IMR-90 (cell line): ENCODE data around the gene ABHD15. TPM values are rescaled to one million over a fixed set of nuclear protein-coding genes. Genes with fewer than 3 reads are reported as not detected.

Experiments
- ATAC-seq: fragments of 200-7000 bp; cut with Tn5 transposase; 2 replicates; pipeline ENCODE4 v1.9.1; 2020; ENCODE audit warnings: low read depth, mild to moderate bottlenecking, moderate library complexity
- BruUV-seq: library from RNA; stranded (reverse); fragments of 400-500 nt; replicated peaks from 2 replicates; lab custom pipeline; 2021; lab: Mats Ljungman, UMichigan
- CTCF ChIA-PET: fragments of 300-600 bp; formaldehyde crosslinking; extraction: SDS; loops from one replicate; lab custom pipeline; 2021; ENCODE audit warnings: antibody characterized with exemption; lab: Yijun Ruan, JAX
- POLR2A ChIA-PET: fragments of 300-600 bp; sonication (Branson Sonifier 250); formaldehyde crosslinking; loops from one replicate; lab custom pipeline; 2022; ENCODE audit warnings: antibody characterized with exemption; ENCODE audit not compliant: unreplicated experiment; lab: Charles Lee
- DNase-seq: peaks from one replicate; pipeline ENCODE4 v3.0.0; 2013
- H2AFZ ChIP-seq: replicated peaks from 2 replicates; pipeline ENCODE3; 2013; ENCODE audit warnings: low read length, mild to moderate bottlenecking; ENCODE audit not compliant: poor library complexity
- H2AK5ac ChIP-seq: 2 replicates; pipeline ENCODE4 v1.6.1; 2013; ENCODE audit warnings: low read depth, low read length, inconsistent platforms
- H2AK9ac ChIP-seq: replicated peaks from 2 replicates; pipeline ENCODE3; 2013; ENCODE audit warnings: mild to moderate bottlenecking, low read depth, low read length, moderate library complexity; ENCODE audit not compliant: poor library complexity
- H2BK120ac ChIP-seq: 2 replicates; pipeline ENCODE4 v1.6.1; 2013; ENCODE audit warnings: low read depth, low read length, inconsistent platforms
- H2BK15ac ChIP-seq: 3 replicates; pipeline ENCODE4 v1.6.1; 2013; ENCODE audit warnings: low read depth, low read length, inconsistent platforms
- H2BK20ac ChIP-seq: 2 replicates; pipeline ENCODE4 v1.6.1; 2013; ENCODE audit warnings: low read depth, mild to moderate bottlenecking, inconsistent platforms, low read length, moderate library complexity
- H2BK5ac ChIP-seq: 2 replicates; pipeline ENCODE4 v1.6.1; 2013; ENCODE audit warnings: mild to moderate bottlenecking, low read depth, low read length, inconsistent platforms; ENCODE audit not compliant: poor library complexity, severe bottlenecking
- H3K14ac ChIP-seq: replicated peaks from 2 replicates; pipeline ENCODE4 v1.6.1; 2013; ENCODE audit warnings: low read depth, low read length, inconsistent platforms
- H3K18ac ChIP-seq: 2 replicates; pipeline ENCODE4 v1.6.1; 2013; ENCODE audit warnings: low read depth, low read length, control low read depth
- H3K23ac ChIP-seq: 2 replicates; pipeline ENCODE4 v1.6.1; 2013; ENCODE audit warnings: low read depth, low read length, inconsistent platforms
- H3K27ac ChIP-seq: 2 replicates; pipeline ENCODE4 v1.5.1; 2013; ENCODE audit warnings: mild to moderate bottlenecking, control low read depth, low read length; ENCODE audit not compliant: insufficient read depth
- H3K27me3 ChIP-seq: 2 replicates; pipeline ENCODE4 v1.6.1; 2013; ENCODE audit warnings: low read length; ENCODE audit not compliant: control insufficient read depth, insufficient read depth
- H3K36me3 ChIP-seq: 2 replicates; pipeline ENCODE4 v1.6.1; 2013; ENCODE audit warnings: low read length, mixed read lengths; ENCODE audit not compliant: control insufficient read depth, insufficient read depth
- H3K4ac ChIP-seq: 2 replicates; pipeline ENCODE4 v1.6.1; 2013; ENCODE audit warnings: low read depth, low read length, inconsistent platforms
- H3K4me1 ChIP-seq: 2 replicates; pipeline ENCODE4 v1.6.1; 2013; ENCODE audit warnings: low read length, mixed read lengths; ENCODE audit not compliant: control insufficient read depth, insufficient read depth
- H3K4me2 ChIP-seq: 2 replicates; pipeline ENCODE4 v1.6.1; 2013; ENCODE audit warnings: low read depth, mild to moderate bottlenecking, control low read depth, low read length, moderate library complexity
- H3K4me3 ChIP-seq: 2 replicates; pipeline ENCODE4 v1.5.1; 2013; ENCODE audit warnings: low read depth, mild to moderate bottlenecking, control low read depth, low read length, moderate library complexity; ENCODE audit not compliant: insufficient read depth
- H3K56ac ChIP-seq: 2 replicates; pipeline ENCODE4 v1.6.1; 2013; ENCODE audit warnings: low read length, inconsistent platforms; ENCODE audit not compliant: insufficient read depth; ENCODE audit errors: extremely low read depth
- H3K79me1 ChIP-seq, 2 experiments: 2 replicates each; pipeline ENCODE4 v1.6.1; 2013; ENCODE audit warnings: low read length in 2 of 2, inconsistent platforms in 1 of 2, low read depth in 1 of 2
- H3K9ac ChIP-seq: 2 replicates; pipeline ENCODE4 v1.6.1; 2013; ENCODE audit warnings: low read depth, low read length, control low read depth
- H3K9me1 ChIP-seq: 2 replicates; pipeline ENCODE4 v1.6.1; 2013; ENCODE audit warnings: low read length, inconsistent platforms; ENCODE audit not compliant: insufficient read depth
- H3K9me3 ChIP-seq: 2 replicates; pipeline ENCODE4 v1.6.1; 2013; ENCODE audit warnings: low read length; ENCODE audit not compliant: control insufficient read depth, insufficient read depth
- H4K20me1 ChIP-seq: 2 replicates; pipeline ENCODE4 v1.6.1; 2013; ENCODE audit warnings: low read length, inconsistent platforms; ENCODE audit not compliant: insufficient read depth
- H4K5ac ChIP-seq: 2 replicates; pipeline ENCODE4 v1.6.1; 2013; ENCODE audit warnings: mild to moderate bottlenecking, low read depth, low read length, control low read depth
- H4K8ac ChIP-seq, 2 experiments: 2 replicates each; pipeline ENCODE4 v1.6.1; 2013; ENCODE audit warnings: low read depth in 2 of 2, low read length in 2 of 2, control low read depth in 1 of 2, inconsistent platforms in 1 of 2
- H4K91ac ChIP-seq: 2 replicates; pipeline ENCODE4 v1.6.1; 2013; ENCODE audit warnings: low read depth, low read length, inconsistent platforms; ENCODE audit not compliant: insufficient read depth
- BHLHE40 ChIP-seq: fragments of 150-350 bp; IDR thresholded peaks from 2 replicates; pipeline ENCODE4 v1.6.1; 2016; ENCODE audit warnings: mild to moderate bottlenecking, low read depth, low read length
- CHD1 ChIP-seq: IDR thresholded peaks from 2 replicates; pipeline ENCODE4 v1.6.1; 2012; ENCODE audit warnings: low read depth, low read length, improper control_type of control experiment
- MXI1 ChIP-seq: IDR thresholded peaks from 2 replicates; pipeline ENCODE4 v1.6.1; 2012; ENCODE audit warnings: low read depth, mild to moderate bottlenecking, low read length, moderate library complexity, borderline replicate concordance
- NFE2L2 ChIP-seq: fragments of 150-350 bp; IDR thresholded peaks from 2 replicates; pipeline ENCODE4 v1.6.1; 2016; ENCODE audit warnings: low read depth, mild to moderate bottlenecking, low read length
- POLR2A ChIP-seq: IDR thresholded peaks from 2 replicates; pipeline ENCODE4 v1.6.1; 2012; ENCODE audit warnings: mild to moderate bottlenecking, low read depth, low read length
- WGBS, 2 experiments: methylation state at CpG; one replicate each; pipeline versions ENCODE4 v1.1.5 to v1.1.7; 2013; ENCODE audit warnings: missing lambda C conversion rate in 2 of 2; ENCODE audit not compliant: insufficient read length in 1 of 2; ENCODE audit errors: extremely low coverage in 2 of 2; 5-methylcytosine and 5-hydroxymethylcytosine counted together
- dilution Hi-C: fragments of 300-500 bp; cut with HindIII; formaldehyde crosslinking; loops from one replicate; pipeline ENCODE4 v1.14.3; 2018; ENCODE audit warnings: low sequenced_read_pairs; ENCODE audit not compliant: unreplicated experiment
- in situ Hi-C: fragments of 300-500 bp; cut with MboI; formaldehyde crosslinking; loops from 3 replicates; pipeline ENCODE4 v1.14.3; 2019; ENCODE audit warnings: low sequenced_read_pairs, inconsistent platforms, mixed read lengths
- intact Hi-C: fragments of 100-400 bp; cut with micrococcal nuclease; formaldehyde crosslinking; loops from 2 replicates; pipeline ENCODE4 v1.10.0; 2022
- polyA plus RNA-seq, 3 experiments: library from polyadenylated mRNA; depleted of rRNA; stranded (reverse); fragments of >200 nt; gene quantifications; 2 replicates each; pipeline ENCODE4 v1.2.3, GENCODE V29; 2012; ENCODE audit warnings: low replicate concordance in 1 of 3
- total RNA-seq: library from RNA; depleted of rRNA; stranded (reverse); fragments of >200 nt; gene quantifications from 2 replicates; pipeline ENCODE4 v1.2.3, GENCODE V29; 2012
- TF ChIP-seq, protein P1 (sequence below): conservative IDR thresholded peaks from 2 replicates; pipeline ENCODE4 v1.5.1; 2012; ENCODE audit warnings: mild to moderate bottlenecking, low read depth, low read length, improper control_type of control experiment

ABHD15 gene
- total and polyA plus RNA-seq, 2 of the 4 experiments (the other 2 are of a cell fraction), result 3.2 to 4.6 TPM

DNA sequence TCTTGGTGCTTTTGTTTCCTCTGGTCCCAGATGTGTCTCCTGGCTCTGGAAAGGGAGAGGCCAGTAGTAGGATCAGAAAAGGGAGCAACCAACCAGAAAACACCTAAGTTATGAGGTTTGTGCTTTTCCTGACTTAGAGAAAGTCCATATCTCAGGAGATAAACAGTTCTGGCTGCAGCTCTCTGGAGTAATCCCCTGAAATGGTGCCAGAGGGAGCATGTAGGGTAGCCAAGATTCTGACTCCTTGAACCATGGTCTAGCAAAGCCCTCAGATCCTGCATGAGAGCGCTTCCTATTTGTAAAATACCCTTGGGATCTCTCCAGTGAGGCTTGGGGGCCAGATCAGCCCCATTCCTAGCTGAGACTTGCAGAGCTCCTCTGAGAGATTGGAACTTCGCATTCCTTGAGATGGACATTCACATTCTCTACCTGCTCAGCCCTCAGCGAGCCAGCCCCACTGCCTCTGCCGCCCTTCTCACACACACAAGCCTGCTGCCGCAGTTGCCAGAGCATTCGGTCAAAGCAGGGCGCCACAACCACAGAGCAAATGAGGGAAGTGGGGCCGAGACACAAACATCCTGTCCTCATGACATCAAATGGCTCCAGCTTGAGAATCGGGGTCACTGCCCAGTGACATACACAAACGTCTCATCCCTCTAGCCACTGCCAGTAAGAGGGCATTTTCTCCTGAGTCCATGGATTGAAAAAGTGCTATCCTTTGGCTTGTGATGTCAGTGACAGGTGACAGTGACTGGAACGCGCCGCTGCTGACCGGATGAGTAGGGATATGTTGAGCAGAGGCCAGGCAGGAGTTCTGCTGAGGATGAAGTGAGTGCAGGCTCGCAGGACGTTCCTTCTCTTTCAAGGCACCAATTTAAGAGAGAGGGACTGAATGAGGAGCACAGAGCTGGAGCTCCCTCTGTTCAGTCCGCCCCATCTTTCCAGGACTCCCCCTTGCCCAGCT, 5.0 kb downstream of the ABHD15 start:
- Histone ChIP-seq H3K36me3 (peaks cover 7% of the 10 kb centered on the region; the same call in 1 of the 2 replicates), H2BK20ac (no peak overlapping the region), H4K20me1 (no peaks in the 10 kb centered on the region), H2BK15ac (no peak overlapping the region), H2AK5ac (peak overlapping the region; percentile 69; the same call in 1 of the 2 replicates), H3K23ac (no peak overlapping the region), H3K79me1 (peaks cover 2 to 12% of the 10 kb centered on the region in 2 experiments; a peak in 2 of 4 replicates), H3K14ac (no peak overlapping the region), H3K56ac (no peak overlapping the region), H3K18ac (no peak overlapping the region), H3K4me2 (no peak overlapping the region), H3K9ac (no peak overlapping the region), H3K4me1 (peaks cover 1% of the 10 kb centered on the region), H3K4me3 (no peak overlapping the region), H3K4ac (no peak overlapping the region), H3K27ac (no peak overlapping the region), H2AK9ac (no peak overlapping the region), H4K8ac (no peak overlapping the region), H2AFZ (no peak overlapping the region), H4K5ac (no peak overlapping the region), H3K27me3 (no peaks in the 10 kb centered on the region), H2BK120ac (no peak overlapping the region), H3K9me3 (no peaks in the 10 kb centered on the region), H3K9me1 (peaks cover 2% of the 10 kb centered on the region; the same call in 1 of the 2 replicates), H2BK5ac (no peak overlapping the region), H4K91ac (no peak overlapping the region)
- ChIA-PET POLR2A (interaction anchor here (0.6 kb wide), 1 partner anchor 8 kb away, joined by 11 read pairs; no protein-coding TSS in a partner anchor), CTCF (no interaction called here)
- WGBS, 2 experiments, result 58% methylated on average over 4 of the region's 17 CpGs; no CpG with 5 or more reads in 1 of the 2 experiments
- intact Hi-C loops, result loop anchor here (10.0 kb wide), 1 partner anchor 417 kb away; no protein-coding TSS in a partner anchor
- TF ChIP-seq NFE2L2 (no peak), CHD1 (no peak), BHLHE40 (no peak), POLR2A (no peak), MXI1 (no peak)
- TF ChIP-seq, protein P1, sequence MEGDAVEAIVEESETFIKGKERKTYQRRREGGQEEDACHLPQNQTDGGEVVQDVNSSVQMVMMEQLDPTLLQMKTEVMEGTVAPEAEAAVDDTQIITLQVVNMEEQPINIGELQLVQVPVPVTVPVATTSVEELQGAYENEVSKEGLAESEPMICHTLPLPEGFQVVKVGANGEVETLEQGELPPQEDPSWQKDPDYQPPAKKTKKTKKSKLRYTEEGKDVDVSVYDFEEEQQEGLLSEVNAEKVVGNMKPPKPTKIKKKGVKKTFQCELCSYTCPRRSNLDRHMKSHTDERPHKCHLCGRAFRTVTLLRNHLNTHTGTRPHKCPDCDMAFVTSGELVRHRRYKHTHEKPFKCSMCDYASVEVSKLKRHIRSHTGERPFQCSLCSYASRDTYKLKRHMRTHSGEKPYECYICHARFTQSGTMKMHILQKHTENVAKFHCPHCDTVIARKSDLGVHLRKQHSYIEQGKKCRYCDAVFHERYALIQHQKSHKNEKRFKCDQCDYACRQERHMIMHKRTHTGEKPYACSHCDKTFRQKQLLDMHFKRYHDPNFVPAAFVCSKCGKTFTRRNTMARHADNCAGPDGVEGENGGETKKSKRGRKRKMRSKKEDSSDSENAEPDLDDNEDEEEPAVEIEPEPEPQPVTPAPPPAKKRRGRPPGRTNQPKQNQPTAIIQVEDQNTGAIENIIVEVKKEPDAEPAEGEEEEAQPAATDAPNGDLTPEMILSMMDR, result no peak
- dilution Hi-C loops, result no loop called here
- no TSS peak for BruUV-seq
- in situ Hi-C loops, result no loop called here
- peak; percentile 21 for ATAC-seq
- no peak for DNase-seq
